Epidermal melanocyte (primary cell): ENCODE results near the gene KIF1A.

ENCODE experiments used
- DNase-seq: peaks from one replicate; pipeline ENCODE4 v3.0.0; 2011; ENCODE audit warnings: low spot score; ENCODE audit not compliant: insufficient read length

The KIF1A gene

GRCh38 chr2:240803191-240803590 lies 16.8 kb downstream of the KIF1A start:
- DNase-seq = no peak

GRCh38 chr2:240799033-240799820 lies 20.8 kb downstream of the KIF1A start:
- DNase-seq = no peak

GRCh38 chr2:240798327-240798905 lies 21.6 kb downstream of the KIF1A start:
- no peak for DNase-seq

GRCh38 chr2:240797914-240798313 lies 22.1 kb downstream of the KIF1A start:
- no peak for DNase-seq

- DNase-seq = no peak
These were observed 22.5 kb downstream of the KIF1A start for GRCh38 chr2:240797500-240797895.

- no peak for DNase-seq
These were observed 23.2 kb downstream of the KIF1A start for GRCh38 chr2:240796543-240797499.

- DNase-seq = no peak
These were observed 24.0 kb downstream of the KIF1A start for GRCh38 chr2:240795916-240796510.

- DNase-seq = no peak
These were observed 24.6 kb downstream of the KIF1A start for GRCh38 chr2:240795454-240795853.

- no peak for DNase-seq
These were observed 25.8 kb downstream of the KIF1A start for GRCh38 chr2:240794178-240794721.

- no peak for DNase-seq
These were observed 26.5 kb downstream of the KIF1A start for GRCh38 chr2:240793313-240794177.

- no peak for DNase-seq
These were observed 27.2 kb downstream of the KIF1A start for GRCh38 chr2:240792629-240793312.

GRCh38 chr2:240791821-240792628 lies 28.0 kb downstream of the KIF1A start:
- DNase-seq = no peak

- no peak for DNase-seq
These were observed 28.7 kb downstream of the KIF1A start for GRCh38 chr2:240791221-240791800.

GRCh38 chr2:240790370-240791220 lies 29.4 kb downstream of the KIF1A start:
- no peak for DNase-seq

GRCh38 chr2:240789501-240790369 lies 30.3 kb downstream of the KIF1A start:
- no peak for DNase-seq

- DNase-seq = no peak
These were observed 31.0 kb downstream of the KIF1A start for GRCh38 chr2:240789051-240789453.

- DNase-seq = no peak
These were observed 31.5 kb downstream of the KIF1A start for GRCh38 chr2:240788482-240788881.
